Esophagus muscularis mucosa (tissue), 4 donors: ENCODE results near the gene FHDC1. TPM values are rescaled to one million over a fixed set of nuclear protein-coding genes. Genes with fewer than 3 reads are reported as not detected.

Source experiments
- DNase-seq: peaks from one replicate; pipeline ENCODE4 v3.0.0-alpha.2; 2017; ENCODE audit errors: extremely low spot score
- H3K27ac ChIP-seq, 4 donors: fragments of 200-600 bp; sonication (generic); replicated peaks in 1 of 4; 1 replicate in 3 of 4; 2 replicates in 1 of 4; pipeline ENCODE4 v1.5.1; 2016 to 2019; ENCODE audit warnings: mild to moderate bottlenecking in 1 of 4
- H3K27me3 ChIP-seq, 4 donors: fragments of 200-600 bp; sonication (generic); one replicate each; pipeline versions ENCODE4 v1.5.1 to v1.6.0; 2016 to 2019
- H3K36me3 ChIP-seq, 4 donors: fragments of 200-600 bp; sonication (generic); one replicate each; pipeline ENCODE4 v1.5.1; 2016 to 2019
- H3K4me1 ChIP-seq, 4 donors: fragments of 200-600 bp; sonication (generic); one replicate each; pipeline ENCODE4 v1.5.1; 2016 to 2019
- H3K4me3 ChIP-seq, 4 donors: fragments of 200-600 bp; sonication (generic); 1 replicate in 2 of 4; 2 replicates in 2 of 4; pipeline ENCODE4 v1.5.1; 2016 to 2019; ENCODE audit warnings: mild to moderate bottlenecking in 4 of 4, moderate library complexity in 1 of 4
- H3K9me3 ChIP-seq, 4 donors: fragments of 200-600 bp; sonication (generic); 1 replicate in 3 of 4; 2 replicates in 1 of 4; pipeline ENCODE4 v1.5.1; 2016 to 2019
- EP300 ChIP-seq: sonication (generic); formaldehyde crosslinking; IDR thresholded peaks from one replicate; pipeline ENCODE4 v1.6.1; 2017; ENCODE audit warnings: antibody characterized with exemption
- POLR2A ChIP-seq: fragments of 450-650 bp; IDR thresholded peaks from one replicate; pipeline ENCODE4 v1.6.1; 2017; ENCODE audit warnings: antibody characterized with exemption, moderate library complexity, mild to moderate bottlenecking, low read depth
- POLR2AphosphoS5 ChIP-seq, 2 donors: sonication (generic); formaldehyde crosslinking; IDR thresholded peaks; one replicate each; pipeline ENCODE4 v1.6.1; 2017; ENCODE audit warnings: antibody characterized with exemption in 2 of 2
- WGBS: methylation state at CpG from one replicate; pipeline ENCODE4 v1.1.5; 2018; 5-methylcytosine and 5-hydroxymethylcytosine counted together
- intact Hi-C: fragments of 100-400 bp; cut with DNase I; formaldehyde crosslinking; loops from one replicate; pipeline ENCODE4 v1.15.1; 2023
- total RNA-seq, 4 donors: library from RNA; depleted of rRNA; stranded (reverse); fragments of >200 nt; gene quantifications; one replicate each; pipeline versions ENCODE4 v1.1.0 to v1.2.1, GENCODE V29; 2016
- TF ChIP-seq, protein P1 (sequence below), 3 experiments: fragments of 200-600 bp in 2 of 3; fragments of 450-650 bp in 1 of 3; sonication (generic) in 2 of 3; IDR thresholded peaks; one replicate each; pipeline ENCODE4 v1.5.1; 2017 to 2019; ENCODE audit warnings: antibody characterized with exemption in 3 of 3, mild to moderate bottlenecking in 2 of 3, moderate library complexity in 1 of 3

FHDC1 gene, protein sequence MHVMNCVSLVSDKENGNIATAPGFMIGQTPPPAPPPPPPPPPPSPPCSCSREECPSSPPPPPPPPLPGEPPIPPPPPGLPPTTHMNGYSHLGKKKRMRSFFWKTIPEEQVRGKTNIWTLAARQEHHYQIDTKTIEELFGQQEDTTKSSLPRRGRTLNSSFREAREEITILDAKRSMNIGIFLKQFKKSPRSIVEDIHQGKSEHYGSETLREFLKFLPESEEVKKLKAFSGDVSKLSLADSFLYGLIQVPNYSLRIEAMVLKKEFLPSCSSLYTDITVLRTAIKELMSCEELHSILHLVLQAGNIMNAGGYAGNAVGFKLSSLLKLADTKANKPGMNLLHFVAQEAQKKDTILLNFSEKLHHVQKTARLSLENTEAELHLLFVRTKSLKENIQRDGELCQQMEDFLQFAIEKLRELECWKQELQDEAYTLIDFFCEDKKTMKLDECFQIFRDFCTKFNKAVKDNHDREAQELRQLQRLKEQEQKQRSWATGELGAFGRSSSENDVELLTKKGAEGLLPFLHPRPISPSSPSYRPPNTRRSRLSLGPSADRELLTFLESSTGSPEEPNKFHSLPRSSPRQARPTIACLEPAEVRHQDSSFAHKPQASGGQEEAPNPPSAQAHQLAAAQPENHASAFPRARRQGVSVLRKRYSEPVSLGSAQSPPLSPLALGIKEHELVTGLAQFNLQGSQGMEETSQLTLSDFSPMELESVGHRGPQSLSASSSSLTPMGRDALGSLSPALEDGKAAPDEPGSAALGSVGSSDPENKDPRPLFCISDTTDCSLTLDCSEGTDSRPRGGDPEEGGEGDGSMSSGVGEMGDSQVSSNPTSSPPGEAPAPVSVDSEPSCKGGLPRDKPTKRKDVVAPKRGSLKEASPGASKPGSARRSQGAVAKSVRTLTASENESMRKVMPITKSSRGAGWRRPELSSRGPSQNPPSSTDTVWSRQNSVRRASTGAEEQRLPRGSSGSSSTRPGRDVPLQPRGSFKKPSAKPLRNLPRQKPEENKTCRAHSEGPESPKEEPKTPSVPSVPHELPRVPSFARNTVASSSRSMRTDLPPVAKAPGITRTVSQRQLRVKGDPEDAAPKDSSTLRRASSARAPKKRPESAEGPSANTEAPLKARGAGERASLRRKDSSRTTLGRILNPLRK
- total RNA-seq = 1 to 10 TPM in 3 of 4 donors, under 1 TPM in 1; 0.83 to 2.1 (median 1.6) TPM

GRCh38 chr4:152935631-152936445 lies at the start of gene FHDC1:
Gene FHDC1, plus strand, starts transcription at chr4:152936323. Its CDS starts 6,735 bp downstream, at chr4:152943058.
- DNase-seq = no peak
- intact Hi-C loops = no loop called here
- Histone ChIP-seq H3K27me3 (peaks cover 0 to 52% (median 12%) of the 10 kb centered on the region in 4 donors), H3K4me1 (peaks cover 20 to 37% (median 35%) of the 10 kb centered on the region in 4 donors), H3K27ac (peak within 1 kb of the TSS in 3 of 4 donors; percentile 20 to 62 (median 42)), H3K9me3 (no peaks in the 10 kb centered on the region), H3K4me3 (peak within 1 kb of the TSS; percentile 64 to 75 (median 68)), H3K36me3 (no peaks in the 10 kb centered on the region)
- TF ChIP-seq, protein P1, sequence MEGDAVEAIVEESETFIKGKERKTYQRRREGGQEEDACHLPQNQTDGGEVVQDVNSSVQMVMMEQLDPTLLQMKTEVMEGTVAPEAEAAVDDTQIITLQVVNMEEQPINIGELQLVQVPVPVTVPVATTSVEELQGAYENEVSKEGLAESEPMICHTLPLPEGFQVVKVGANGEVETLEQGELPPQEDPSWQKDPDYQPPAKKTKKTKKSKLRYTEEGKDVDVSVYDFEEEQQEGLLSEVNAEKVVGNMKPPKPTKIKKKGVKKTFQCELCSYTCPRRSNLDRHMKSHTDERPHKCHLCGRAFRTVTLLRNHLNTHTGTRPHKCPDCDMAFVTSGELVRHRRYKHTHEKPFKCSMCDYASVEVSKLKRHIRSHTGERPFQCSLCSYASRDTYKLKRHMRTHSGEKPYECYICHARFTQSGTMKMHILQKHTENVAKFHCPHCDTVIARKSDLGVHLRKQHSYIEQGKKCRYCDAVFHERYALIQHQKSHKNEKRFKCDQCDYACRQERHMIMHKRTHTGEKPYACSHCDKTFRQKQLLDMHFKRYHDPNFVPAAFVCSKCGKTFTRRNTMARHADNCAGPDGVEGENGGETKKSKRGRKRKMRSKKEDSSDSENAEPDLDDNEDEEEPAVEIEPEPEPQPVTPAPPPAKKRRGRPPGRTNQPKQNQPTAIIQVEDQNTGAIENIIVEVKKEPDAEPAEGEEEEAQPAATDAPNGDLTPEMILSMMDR (IDR thresholded peaks at IDR 0.05) = no peak
- TF ChIP-seq POLR2AphosphoS5 (IDR thresholded peaks at IDR 0.05) (no peak), EP300 (no peak), POLR2A (no peak)
- WGBS = 26% methylated on average over 9 of the region's 75 CpGs

DNA sequence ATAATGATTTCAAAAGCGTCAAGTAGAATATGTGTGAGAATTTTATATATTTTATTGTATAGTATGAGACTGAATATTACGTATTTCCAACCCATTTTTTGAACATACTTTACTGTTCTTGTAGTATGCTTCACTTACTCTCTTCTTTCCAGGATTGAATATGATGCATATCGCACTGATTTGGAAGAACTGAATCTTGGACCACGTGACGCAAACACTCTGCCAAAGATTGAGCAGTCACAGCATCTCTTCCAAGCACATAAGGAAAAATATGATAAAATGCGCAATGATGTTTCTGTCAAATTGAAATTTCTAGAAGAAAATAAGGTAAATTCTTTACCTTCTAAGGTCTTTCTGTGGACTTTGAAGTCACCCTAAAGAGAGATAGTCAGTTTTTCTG lies 48.1 kb upstream of the FHDC1 start:
- H3K4me3 ChIP-seq = no peak overlapping the region
- H3K4me1 ChIP-seq = no peaks in the 10 kb centered on the region
- no peaks in the 10 kb centered on the region for H3K27me3 ChIP-seq
- no peak overlapping the region for H3K27ac ChIP-seq
- intact Hi-C loops = no loop called here
- H3K9me3 ChIP-seq = no peaks in the 10 kb centered on the region
- TF ChIP-seq POLR2AphosphoS5 (IDR thresholded peaks at IDR 0.05) (no peak), EP300 (no peak), POLR2A (no peak)
- TF ChIP-seq, protein P1 (IDR thresholded peaks at IDR 0.05) = no peak
- H3K36me3 ChIP-seq = peaks cover 8 to 49% (median 25%) of the 10 kb centered on the region in 4 donors
- DNase-seq = no peak
- 90% methylated on average over 6 of the region's 6 CpGs for WGBS

DNA sequence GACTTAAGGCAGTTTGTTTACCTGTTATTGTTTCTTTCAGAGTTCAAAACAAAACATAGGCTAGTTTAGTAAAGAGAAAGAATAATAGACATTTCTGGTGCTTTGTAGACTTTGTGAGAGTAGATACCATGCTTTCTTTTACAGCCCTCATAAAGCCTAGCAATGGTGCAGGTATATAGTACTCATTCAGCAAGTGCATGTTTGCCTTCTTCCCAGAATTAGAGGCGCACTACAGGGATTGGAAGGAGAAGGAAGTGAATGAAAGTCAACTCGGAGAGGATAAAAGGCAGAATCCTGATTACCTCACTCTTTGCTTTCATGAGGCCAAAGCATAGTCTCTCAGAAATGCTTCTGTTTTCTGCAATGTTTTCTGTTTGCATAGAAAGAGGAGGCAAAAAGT lies 43.1 kb upstream of the FHDC1 start:
- TF ChIP-seq POLR2A = no peak
- TF ChIP-seq EP300 = no peak
- TF ChIP-seq, protein P1 (IDR thresholded peaks at IDR 0.05) = no peak
- no peak for TF ChIP-seq POLR2AphosphoS5 (IDR thresholded peaks at IDR 0.05)
- intact Hi-C loops = no loop called here
- WGBS = 87% methylated on average over 2 of the region's 2 CpGs

GRCh38 chr4:152894673-152895072 lies 41.5 kb upstream of the FHDC1 start:
- no peak for DNase-seq
- Histone ChIP-seq H3K4me3 (no peak overlapping the region), H3K4me1 (no peaks in the 10 kb centered on the region), H3K36me3 (peaks cover 4 to 26% (median 16%) of the 10 kb centered on the region in 4 donors), H3K27ac (no peak overlapping the region), H3K9me3 (no peaks in the 10 kb centered on the region), H3K27me3 (no peaks in the 10 kb centered on the region)
- TF ChIP-seq, protein P1 (IDR thresholded peaks at IDR 0.05) = no peak
- TF ChIP-seq POLR2AphosphoS5 (IDR thresholded peaks at IDR 0.05) = no peak
- no peak for TF ChIP-seq EP300
- TF ChIP-seq POLR2A = no peak
- WGBS = 78% methylated on average over 1 of the region's 1 CpG
- intact Hi-C loops = no loop called here

More for the DNA sequence above, 43.1 kb upstream of the FHDC1 start:
- H3K36me3 ChIP-seq = peaks cover 8 to 37% (median 24%) of the 10 kb centered on the region in 4 donors
- no peak overlapping the region for H3K4me3 ChIP-seq
- H3K27me3 ChIP-seq = no peaks in the 10 kb centered on the region
- no peak overlapping the region for H3K27ac ChIP-seq
- H3K4me1 ChIP-seq = no peaks in the 10 kb centered on the region
- no peaks in the 10 kb centered on the region for H3K9me3 ChIP-seq
- DNase-seq = no peak
